ENCODE results near the gene STARD4.

STARD4 gene

GRCh38 chr5:111469903-111470302 lies 42.4 kb downstream of the STARD4 start:
- DNase-seq (ENCODE audit: low read depth): no peak

DNA sequence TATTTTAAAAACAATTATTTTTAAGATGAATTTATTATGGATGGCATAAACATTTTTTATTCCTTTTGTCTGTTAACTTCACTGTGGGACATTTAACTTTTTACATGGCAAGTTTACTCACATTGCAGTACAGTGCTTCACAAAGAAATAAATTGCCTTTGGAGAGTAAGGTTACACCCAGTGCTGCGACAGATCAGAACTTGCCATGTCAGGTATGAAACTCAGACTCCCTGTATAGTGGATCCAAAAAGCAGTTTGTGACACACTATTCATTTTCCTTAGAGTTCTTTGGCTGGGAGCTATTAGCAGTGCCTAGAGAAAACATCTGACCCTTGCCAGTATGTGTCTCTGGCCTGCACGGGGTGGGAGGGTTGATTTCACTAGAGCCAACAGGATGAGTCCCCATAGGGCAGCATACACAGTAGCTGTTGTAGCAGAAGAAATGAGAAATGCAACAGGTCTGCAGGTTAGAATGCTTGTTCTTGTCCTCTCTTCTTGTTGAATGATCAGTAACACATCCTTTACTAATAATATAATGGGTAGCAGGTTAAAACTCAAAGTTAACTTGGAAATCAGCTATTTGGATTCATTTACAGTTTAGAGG lies 42.9 kb downstream of the STARD4 start:
- DNase-seq (ENCODE audit: low read depth): no peak

GRCh38 chr5:111463311-111463710 lies 49.0 kb downstream of the STARD4 start:
- no peak for DNase-seq (ENCODE audit: low read depth)

DNA sequence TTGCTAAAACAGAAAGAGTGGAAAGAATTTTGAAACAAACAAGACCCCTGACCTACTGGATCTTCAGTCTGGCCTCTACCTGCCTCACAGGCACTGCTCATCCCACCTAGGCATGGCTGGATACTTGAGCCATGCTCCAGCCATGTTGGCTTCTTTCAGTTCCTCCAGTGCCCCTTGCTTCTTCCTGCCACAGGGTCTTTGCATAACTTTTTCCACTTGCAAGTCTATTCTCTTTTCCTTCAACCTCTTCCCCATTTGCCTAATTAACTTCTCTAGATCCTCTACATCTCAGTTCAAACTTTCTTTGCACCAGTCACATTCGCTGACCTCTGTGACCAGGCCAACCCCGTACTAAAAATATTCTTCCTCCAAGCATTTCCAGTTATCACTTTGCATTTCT lies 50.4 kb downstream of the STARD4 start:
- no peak for DNase-seq (ENCODE audit: low read depth)

DNA sequence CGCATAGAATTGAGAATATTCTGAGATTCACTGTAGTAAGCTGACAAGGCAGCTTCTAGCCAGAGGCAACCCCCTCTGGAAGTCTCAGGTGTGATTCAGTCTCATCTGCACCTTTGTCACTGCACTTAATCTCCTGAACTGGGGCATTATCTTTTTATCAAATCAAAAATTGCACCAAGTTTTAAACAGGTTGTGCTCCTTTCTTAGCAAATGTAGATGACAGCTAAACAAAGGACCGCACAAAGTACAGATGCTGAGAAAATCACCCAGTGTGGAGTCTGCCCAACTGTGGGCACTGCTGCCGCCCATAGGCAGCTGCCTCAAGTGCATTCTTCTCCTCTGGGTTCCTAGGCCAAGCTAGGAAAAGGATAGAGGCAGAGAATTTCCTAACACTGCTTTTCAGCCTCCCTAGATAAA lies 51.1 kb downstream of the STARD4 start:
- DNase-seq (ENCODE audit: low read depth): no peak

- no peak for DNase-seq (ENCODE audit: low read depth)
Observed at GRCh38 chr5:111454776-111455175, 57.6 kb downstream of the STARD4 start.

DNA sequence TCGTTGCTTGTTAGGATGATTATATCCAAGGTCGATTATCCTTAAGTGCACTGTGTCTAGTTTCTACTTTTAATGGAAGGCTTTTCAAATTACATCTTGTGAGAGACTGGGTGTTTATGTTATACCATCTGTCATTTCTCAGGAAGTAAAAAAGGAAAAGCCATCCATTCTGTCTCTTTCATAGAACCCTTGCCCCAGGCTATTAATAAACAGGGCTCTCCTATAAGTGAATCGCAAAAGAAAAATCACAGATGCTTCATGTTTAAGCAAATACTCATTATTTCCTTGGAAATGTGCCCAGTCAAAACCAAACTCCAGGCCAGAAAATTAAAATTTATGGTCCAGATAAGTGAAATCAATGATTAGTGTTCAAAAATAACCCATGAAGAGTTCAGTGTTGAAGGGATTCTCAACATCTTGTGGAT lies 58.1 kb downstream of the STARD4 start:
- DNase-seq (ENCODE audit: low read depth): no peak

DNA sequence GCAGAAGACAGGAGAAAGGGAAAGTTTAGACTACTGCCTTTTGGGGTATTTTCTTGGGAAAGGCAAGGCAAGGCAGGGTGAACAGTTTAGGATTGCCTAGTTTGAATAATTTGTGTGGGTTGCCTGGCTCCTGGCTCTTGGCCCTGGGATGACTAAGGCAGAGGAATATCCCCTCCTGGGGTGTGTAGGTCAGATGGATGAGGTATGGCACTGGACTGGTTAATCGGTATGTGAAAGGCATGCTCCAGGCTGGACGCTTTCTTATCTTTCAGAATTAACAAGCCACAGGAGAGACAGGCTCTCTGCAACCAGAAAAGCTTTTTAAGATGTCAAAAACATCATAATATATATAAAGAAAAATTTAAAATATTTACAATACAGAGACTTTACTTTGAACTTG lies 58.6 kb downstream of the STARD4 start:
- no peak for DNase-seq (ENCODE audit: low read depth)

DNA sequence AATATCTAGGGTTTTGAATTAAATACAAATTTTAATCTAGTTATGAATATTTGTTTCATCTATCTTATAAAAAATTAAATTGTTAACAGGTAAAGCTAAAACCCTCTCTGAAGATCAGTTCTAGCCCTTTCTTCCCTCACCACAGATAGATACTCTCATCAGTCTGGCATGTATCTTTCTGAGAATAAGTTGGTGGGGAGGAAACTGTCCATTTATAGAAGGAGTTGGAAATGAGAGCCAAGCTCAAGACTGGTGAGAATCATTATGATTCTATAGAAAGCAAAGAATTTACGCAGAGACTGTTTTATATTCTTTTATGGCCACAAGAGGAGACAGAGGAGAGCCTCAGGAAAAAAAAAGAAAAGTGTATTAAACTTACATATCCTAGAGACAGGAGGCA lies 59.0 kb downstream of the STARD4 start:
- DNase-seq (ENCODE audit: low read depth): no peak

GRCh38 chr5:111447822-111448221 lies 64.5 kb downstream of the STARD4 start:
- DNase-seq (ENCODE audit: low read depth): no peak

- DNase-seq (ENCODE audit: low read depth): no peak
Observed at GRCh38 chr5:111447099-111447498, 65.2 kb downstream of the STARD4 start.

Measured in stimulated activated CD8-positive, alpha-beta memory T cell treated with anti-CD3 and anti-CD28 coated beads, Interleukin-7, amount 100 ng/mL, for 24 hours (primary cell).